H9 (cell line): ENCODE measurements around the gene DARS1. TPM values are rescaled to one million over a fixed set of nuclear protein-coding genes. Genes with fewer than 3 reads are reported as not detected.

Experiments
- DNase-seq: peaks from one replicate; pipeline ENCODE4 v3.0.0-alpha.2; 2017
- H2AFZ ChIP-seq: one replicate; pipeline ENCODE4 v1.6.1; 2013; ENCODE audit warnings: mild to moderate bottlenecking, low read length, control low read depth, moderate library complexity
- H2AK5ac ChIP-seq: 2 replicates; pipeline ENCODE4 v1.6.1; 2013; ENCODE audit warnings: low read length, control low read depth, mixed read lengths; ENCODE audit not compliant: insufficient read length
- H2BK120ac ChIP-seq: one replicate; pipeline ENCODE4 v1.6.1; 2013; ENCODE audit warnings: low read depth, mild to moderate bottlenecking, low read length, control low read depth, inconsistent platforms; ENCODE audit not compliant: poor library complexity, severe bottlenecking
- H2BK12ac ChIP-seq: 2 replicates; pipeline ENCODE4 v1.6.1; 2013; ENCODE audit warnings: low read length, control low read depth, mixed read lengths, low read depth; ENCODE audit not compliant: insufficient read length
- H2BK15ac ChIP-seq: 2 replicates; pipeline ENCODE4 v1.6.1; 2013; ENCODE audit warnings: low read depth, low read length, control low read depth
- H2BK20ac ChIP-seq: one replicate; pipeline ENCODE4 v1.6.1; 2013; ENCODE audit warnings: low read depth, mild to moderate bottlenecking, low read length, control low read depth, inconsistent platforms; ENCODE audit not compliant: poor library complexity, severe bottlenecking
- H2BK5ac ChIP-seq: 2 replicates; pipeline ENCODE4 v1.6.1; 2013; ENCODE audit warnings: low read length, control low read depth, mixed read lengths; ENCODE audit not compliant: insufficient read length
- H3K14ac ChIP-seq: 2 replicates; pipeline ENCODE4 v1.6.1; 2013; ENCODE audit warnings: low read length, control low read depth; ENCODE audit not compliant: insufficient read depth
- H3K18ac ChIP-seq: 2 replicates; pipeline ENCODE4 v1.6.1; 2013; ENCODE audit warnings: low read depth, mild to moderate bottlenecking, mixed read lengths, low read length, control low read depth; ENCODE audit not compliant: insufficient read length
- H3K23ac ChIP-seq: 2 replicates; pipeline ENCODE4 v1.6.1; 2013; ENCODE audit warnings: low read length, control low read depth, mixed read lengths, low read depth; ENCODE audit not compliant: insufficient read length
- H3K23me2 ChIP-seq: 2 replicates; pipeline ENCODE4 v1.6.1; 2013; ENCODE audit warnings: low read depth, mild to moderate bottlenecking, mixed read lengths, low read length, control low read depth; ENCODE audit not compliant: insufficient read length, poor library complexity, severe bottlenecking
- H3K27ac ChIP-seq: 2 replicates; pipeline ENCODE4 v1.5.1; 2013; ENCODE audit warnings: low read length, control low read depth, mixed read lengths, low read depth; ENCODE audit not compliant: insufficient read length
- H3K27me3 ChIP-seq: 2 replicates; pipeline ENCODE4 v1.6.1; 2013; ENCODE audit warnings: low read length, control low read depth, inconsistent platforms; ENCODE audit not compliant: insufficient read depth
- H3K4ac ChIP-seq: 2 replicates; pipeline ENCODE4 v1.6.1; 2013; ENCODE audit warnings: low read depth, mild to moderate bottlenecking, control low read depth, inconsistent platforms, low read length, moderate library complexity
- H3K4me1 ChIP-seq: 2 replicates; pipeline ENCODE4 v1.6.1; 2013; ENCODE audit warnings: low read length, control low read depth, inconsistent platforms; ENCODE audit not compliant: insufficient read depth
- H3K4me2 ChIP-seq: 2 replicates; pipeline ENCODE4 v1.6.1; 2013; ENCODE audit warnings: low read length, control low read depth, mixed read lengths; ENCODE audit not compliant: insufficient read length, insufficient read depth
- H3K56ac ChIP-seq: 2 replicates; pipeline ENCODE4 v1.6.1; 2013; ENCODE audit warnings: low read depth, mild to moderate bottlenecking, mixed read lengths, low read length, control low read depth; ENCODE audit not compliant: insufficient read length
- H3K79me1 ChIP-seq: 2 replicates; pipeline ENCODE4 v1.6.1; 2013; ENCODE audit warnings: low read depth, mild to moderate bottlenecking, moderate library complexity, low read length, control low read depth, inconsistent platforms; ENCODE audit not compliant: insufficient read depth, poor library complexity, severe bottlenecking
- H3K79me2 ChIP-seq: 2 replicates; pipeline ENCODE4 v1.6.1; 2013; ENCODE audit warnings: low read length, control low read depth, inconsistent platforms; ENCODE audit not compliant: insufficient read depth
- H3K9ac ChIP-seq: 2 replicates; pipeline ENCODE4 v1.6.1; 2013; ENCODE audit warnings: low read length, control low read depth, mixed read lengths; ENCODE audit not compliant: insufficient read length; ENCODE audit errors: extremely low read depth
- H3K9me3 ChIP-seq: one replicate; pipeline ENCODE4 v1.6.1; 2013; ENCODE audit warnings: low read depth, low read length, inconsistent platforms; ENCODE audit not compliant: control insufficient read depth
- H3T11ph ChIP-seq: one replicate; pipeline ENCODE4 v1.6.1; 2013; ENCODE audit warnings: mild to moderate bottlenecking, low read length, control low read depth, inconsistent platforms
- H4K20me1 ChIP-seq: one replicate; pipeline ENCODE4 v1.6.1; 2013; ENCODE audit not compliant: control insufficient read depth, insufficient read length, insufficient read depth
- H4K5ac ChIP-seq: 2 replicates; pipeline ENCODE4 v1.6.1; 2013; ENCODE audit warnings: low read depth, mild to moderate bottlenecking, mixed read lengths, low read length, control low read depth; ENCODE audit not compliant: insufficient read length
- H4K8ac ChIP-seq: replicated peaks from 2 replicates; pipeline ENCODE4 v1.6.1; 2013; ENCODE audit warnings: low read length, control low read depth, mixed read lengths, low read depth; ENCODE audit not compliant: insufficient read length
- H4K91ac ChIP-seq: 2 replicates; pipeline ENCODE4 v1.6.1; 2013; ENCODE audit warnings: low read depth, mild to moderate bottlenecking, moderate library complexity, mixed read lengths, low read length, control low read depth; ENCODE audit not compliant: insufficient read length
- H3K27ac Mint-ChIP-seq, 3 experiments: 2 replicates in 2 of 3; 3 replicates in 1 of 3; pipeline ENCODE4 v1.8.0; 2020 to 2021; ENCODE audit warnings: mixed read lengths in 3 of 3, mild to moderate bottlenecking in 1 of 3, moderate library complexity in 1 of 3
- H3K27me3 Mint-ChIP-seq: 2 replicates; pipeline ENCODE4 v1.8.0; 2021; ENCODE audit warnings: low read depth, mild to moderate bottlenecking, moderate library complexity, mixed read lengths
- H3K36me3 Mint-ChIP-seq, 3 experiments: 2 replicates in 2 of 3; 3 replicates in 1 of 3; pipeline ENCODE4 v1.8.0; 2020 to 2021; ENCODE audit warnings: low read depth in 3 of 3, mixed read lengths in 3 of 3; ENCODE audit not compliant: insufficient read depth in 1 of 3
- H3K4me1 Mint-ChIP-seq, 2 experiments: 2 replicates each; pipeline ENCODE4 v1.8.0; 2020; ENCODE audit warnings: mixed read lengths in 2 of 2
- H3K4me3 Mint-ChIP-seq, 2 experiments: 2 replicates in 1 of 2; 3 replicates in 1 of 2; pipeline ENCODE4 v1.8.0; 2020 to 2021; ENCODE audit warnings: mild to moderate bottlenecking in 2 of 2, mixed read lengths in 2 of 2, moderate library complexity in 1 of 2
- H3K9me3 Mint-ChIP-seq, 2 experiments: 2 replicates in 1 of 2; 3 replicates in 1 of 2; pipeline ENCODE4 v1.8.0; 2020; ENCODE audit warnings: mild to moderate bottlenecking in 2 of 2, mixed read lengths in 2 of 2, moderate library complexity in 1 of 2
- WGBS: extraction: QIAGEN DNeasy Blood & Tissue Kit; methylation state at CpG from one replicate; pipeline ENCODE4 v1.1.7; 2013; ENCODE audit warnings: missing lambda C conversion rate, low lambda C conversion rate, mixed read lengths; ENCODE audit not compliant: insufficient read length; ENCODE audit errors: extremely low coverage; 5-methylcytosine and 5-hydroxymethylcytosine counted together
- total RNA-seq: library from RNA; stranded (reverse); gene quantifications from 2 replicates; pipeline ENCODE4 v1.2.1, GENCODE V29; 2021
- TF ChIP-seq, protein P1 (sequence below): fragments of 200-600 bp; sonication (generic); conservative IDR thresholded peaks from 3 replicates; pipeline ENCODE4 v1.8.0; 2021; ENCODE audit warnings: antibody characterized with exemption, mild to moderate bottlenecking

Gene DARS1
- total RNA-seq, 1 experiment from 2014 or later, result 117 TPM

GRCh38 chr2:135951041-135951583 is 34.3 kb downstream of the DARS1 start:
- Histone ChIP-seq H2BK15ac (no peak overlapping the region), H3K4me1 (no peaks in the 10 kb centered on the region), H3K4me2 (no peak overlapping the region), H3K23me2 (no peaks in the 10 kb centered on the region), H3K23ac (no peak overlapping the region), H3K14ac (no peak overlapping the region), H4K20me1 (no peaks in the 10 kb centered on the region), H2BK120ac (no peak overlapping the region), H4K5ac (no peak overlapping the region), H2AFZ (no peak overlapping the region), H2BK12ac (no peak overlapping the region), H4K91ac (no peak overlapping the region), H2AK5ac (no peak overlapping the region), H3K4ac (no peak overlapping the region), H3T11ph (no peak overlapping the region), H3K56ac (no peak overlapping the region), H4K8ac (no peak overlapping the region), H3K9me3 (no peaks in the 10 kb centered on the region), H2BK20ac (no peak overlapping the region), H3K27me3 (no peaks in the 10 kb centered on the region), H3K79me2 (peaks cover 2% of the 10 kb centered on the region; the same call in 1 of the 2 replicates), H3K79me1 (no peaks in the 10 kb centered on the region), H2BK5ac (no peak overlapping the region), H3K18ac (no peak overlapping the region), H3K9ac (no peak overlapping the region), H3K27ac (no peak overlapping the region)
- Mint-ChIP-seq H3K36me3 (peaks cover 7 to 15% (median 11%) of the 10 kb centered on the region in 3 experiments), H3K4me3 (no peak overlapping the region), H3K9me3 (no peaks in the 10 kb centered on the region), H3K4me1 (peaks cover 3 to 4% of the 10 kb centered on the region in 2 experiments; a peak in 2 of 4 replicates), H3K27me3 (no peaks in the 10 kb centered on the region), H3K27ac (peak overlapping the region in 2 of 3 experiments; percentile 37 to 50; a peak in 3 of 7 replicates)
- WGBS, result no CpG with 5 or more reads among the region's 3 CpGs
- no peak for DNase-seq
- TF ChIP-seq, protein P1, sequence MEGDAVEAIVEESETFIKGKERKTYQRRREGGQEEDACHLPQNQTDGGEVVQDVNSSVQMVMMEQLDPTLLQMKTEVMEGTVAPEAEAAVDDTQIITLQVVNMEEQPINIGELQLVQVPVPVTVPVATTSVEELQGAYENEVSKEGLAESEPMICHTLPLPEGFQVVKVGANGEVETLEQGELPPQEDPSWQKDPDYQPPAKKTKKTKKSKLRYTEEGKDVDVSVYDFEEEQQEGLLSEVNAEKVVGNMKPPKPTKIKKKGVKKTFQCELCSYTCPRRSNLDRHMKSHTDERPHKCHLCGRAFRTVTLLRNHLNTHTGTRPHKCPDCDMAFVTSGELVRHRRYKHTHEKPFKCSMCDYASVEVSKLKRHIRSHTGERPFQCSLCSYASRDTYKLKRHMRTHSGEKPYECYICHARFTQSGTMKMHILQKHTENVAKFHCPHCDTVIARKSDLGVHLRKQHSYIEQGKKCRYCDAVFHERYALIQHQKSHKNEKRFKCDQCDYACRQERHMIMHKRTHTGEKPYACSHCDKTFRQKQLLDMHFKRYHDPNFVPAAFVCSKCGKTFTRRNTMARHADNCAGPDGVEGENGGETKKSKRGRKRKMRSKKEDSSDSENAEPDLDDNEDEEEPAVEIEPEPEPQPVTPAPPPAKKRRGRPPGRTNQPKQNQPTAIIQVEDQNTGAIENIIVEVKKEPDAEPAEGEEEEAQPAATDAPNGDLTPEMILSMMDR, result no peak
